Measurements from ENCODE around the gene PLEKHD1.

The PLEKHD1 gene

DNA sequence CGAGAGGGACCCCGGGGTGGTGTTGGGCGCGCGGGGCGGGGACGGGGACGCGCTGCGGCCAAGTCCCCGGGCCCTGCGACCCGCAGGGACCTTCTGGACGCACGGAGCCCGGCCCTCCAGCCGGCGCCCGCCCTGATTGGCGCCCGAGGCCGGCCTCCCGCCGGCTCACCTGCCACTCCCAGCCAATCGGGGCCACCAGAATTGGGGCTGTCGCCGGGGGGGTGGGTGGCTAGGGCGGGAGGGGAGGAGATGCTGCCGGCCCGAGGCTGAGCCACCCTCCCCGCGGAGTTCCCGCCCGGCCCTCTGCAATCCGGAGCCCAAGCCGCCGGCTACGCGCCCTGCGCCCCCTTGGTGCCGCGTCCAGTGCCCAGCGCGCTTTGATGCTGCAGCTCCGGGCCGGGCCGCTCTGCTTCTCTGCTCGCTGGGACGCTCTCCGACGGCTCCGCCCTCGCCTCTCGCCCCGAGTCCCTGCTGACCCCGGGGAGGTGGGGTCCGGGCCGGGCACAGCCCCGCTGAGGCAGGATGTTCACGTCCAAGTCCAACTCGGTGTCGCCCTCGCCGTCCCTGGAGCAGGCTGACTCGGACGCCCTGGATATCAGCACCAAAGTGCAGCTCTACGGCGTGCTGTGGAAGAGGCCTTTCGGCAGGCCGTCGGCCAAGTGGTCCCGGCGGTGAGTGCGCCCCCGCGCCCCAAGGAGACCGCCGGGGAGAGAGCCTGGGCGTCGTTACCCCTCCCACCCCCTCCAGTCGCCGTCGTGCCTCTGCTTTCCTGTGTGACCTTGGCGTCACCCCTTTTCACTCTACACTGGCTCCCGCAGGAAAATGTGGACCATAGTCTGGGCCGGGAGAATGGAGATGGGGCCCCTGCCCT is at the start of gene PLEKHD1:
TSS of gene PLEKHD1 (plus strand) at position 285 of the 871 bp plus-strand sequence. CDS start at position 523, 238 bp downstream.
- H3K4me3 ChIP-seq (replicated peaks; ENCODE audit: low read depth, low read length) = no peak within 1 kb of the TSS
- TF ChIP-seq, protein P1, sequence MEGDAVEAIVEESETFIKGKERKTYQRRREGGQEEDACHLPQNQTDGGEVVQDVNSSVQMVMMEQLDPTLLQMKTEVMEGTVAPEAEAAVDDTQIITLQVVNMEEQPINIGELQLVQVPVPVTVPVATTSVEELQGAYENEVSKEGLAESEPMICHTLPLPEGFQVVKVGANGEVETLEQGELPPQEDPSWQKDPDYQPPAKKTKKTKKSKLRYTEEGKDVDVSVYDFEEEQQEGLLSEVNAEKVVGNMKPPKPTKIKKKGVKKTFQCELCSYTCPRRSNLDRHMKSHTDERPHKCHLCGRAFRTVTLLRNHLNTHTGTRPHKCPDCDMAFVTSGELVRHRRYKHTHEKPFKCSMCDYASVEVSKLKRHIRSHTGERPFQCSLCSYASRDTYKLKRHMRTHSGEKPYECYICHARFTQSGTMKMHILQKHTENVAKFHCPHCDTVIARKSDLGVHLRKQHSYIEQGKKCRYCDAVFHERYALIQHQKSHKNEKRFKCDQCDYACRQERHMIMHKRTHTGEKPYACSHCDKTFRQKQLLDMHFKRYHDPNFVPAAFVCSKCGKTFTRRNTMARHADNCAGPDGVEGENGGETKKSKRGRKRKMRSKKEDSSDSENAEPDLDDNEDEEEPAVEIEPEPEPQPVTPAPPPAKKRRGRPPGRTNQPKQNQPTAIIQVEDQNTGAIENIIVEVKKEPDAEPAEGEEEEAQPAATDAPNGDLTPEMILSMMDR (IDR thresholded peaks at IDR 0.05; ENCODE audit: low read length, missing control alignments) = no peak
- DNase-seq (ENCODE audit: low read depth) = no peak

DNA sequence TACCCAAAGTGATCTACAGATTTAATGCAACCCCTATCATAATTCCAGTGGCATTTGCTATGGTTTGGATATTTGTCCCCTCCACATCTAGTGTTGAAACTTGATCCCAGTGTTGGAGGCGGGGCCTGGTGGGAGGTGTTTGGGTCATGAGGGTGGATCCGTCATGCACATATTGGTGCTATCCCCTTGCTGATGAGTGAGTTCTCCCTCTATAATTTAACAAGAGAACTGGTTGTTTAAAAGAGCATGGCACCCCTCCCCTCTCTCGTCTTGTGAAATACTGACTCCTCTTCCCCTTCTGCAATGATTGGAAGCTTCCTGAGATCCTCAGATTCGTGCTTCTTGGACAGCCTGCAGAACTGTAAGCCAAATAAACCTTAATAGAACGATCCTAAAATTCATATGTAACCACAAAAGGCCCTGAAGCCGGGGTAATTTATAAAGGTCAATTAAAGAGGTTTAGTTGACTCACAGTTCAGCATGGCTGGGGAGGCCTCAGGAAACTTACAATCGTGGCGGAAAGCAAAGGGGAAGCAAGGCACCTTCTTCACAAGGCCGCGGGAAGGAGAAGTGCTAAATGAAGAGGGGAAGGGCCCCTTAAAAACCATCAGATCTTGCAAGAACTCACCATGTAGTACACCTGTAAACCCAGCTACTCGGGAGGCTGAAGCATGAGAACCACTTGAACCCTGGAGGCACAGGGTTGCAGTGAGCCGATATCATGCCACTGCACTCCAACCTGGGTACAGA is 44.8 kb upstream of the PLEKHD1 start:
- no peak for DNase-seq (ENCODE audit: low read depth)
- TF ChIP-seq, protein P1 (IDR thresholded peaks at IDR 0.05; ENCODE audit: low read length, missing control alignments) = no peak

DNA sequence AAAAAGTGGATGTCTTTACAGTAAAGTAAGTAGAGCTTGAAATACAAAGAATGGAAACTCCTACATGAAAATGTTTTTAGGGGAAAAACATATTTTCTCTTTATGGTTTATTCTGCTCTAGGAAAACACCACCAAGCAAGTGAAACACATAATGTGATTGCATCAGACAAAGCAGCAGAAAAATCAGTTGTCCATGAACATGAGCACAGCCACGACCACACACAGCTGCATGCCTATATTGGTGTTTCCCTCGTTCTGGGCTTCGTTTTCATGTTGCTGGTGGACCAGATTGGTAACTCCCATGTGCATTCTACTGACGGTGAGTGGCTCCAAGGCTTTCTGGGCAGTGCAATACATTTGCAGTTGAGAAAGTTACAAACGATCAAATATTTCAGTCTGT is 42.6 kb upstream of the PLEKHD1 start:
- TF ChIP-seq, protein P1 (IDR thresholded peaks at IDR 0.05; ENCODE audit: low read length, missing control alignments) = no peak
- no peak for DNase-seq (ENCODE audit: low read depth)

More for the DNA sequence above, 44.8 kb upstream of the PLEKHD1 start:
- no peak overlapping the region for H3K4me3 ChIP-seq (replicated peaks; ENCODE audit: low read depth, low read length)

DNA sequence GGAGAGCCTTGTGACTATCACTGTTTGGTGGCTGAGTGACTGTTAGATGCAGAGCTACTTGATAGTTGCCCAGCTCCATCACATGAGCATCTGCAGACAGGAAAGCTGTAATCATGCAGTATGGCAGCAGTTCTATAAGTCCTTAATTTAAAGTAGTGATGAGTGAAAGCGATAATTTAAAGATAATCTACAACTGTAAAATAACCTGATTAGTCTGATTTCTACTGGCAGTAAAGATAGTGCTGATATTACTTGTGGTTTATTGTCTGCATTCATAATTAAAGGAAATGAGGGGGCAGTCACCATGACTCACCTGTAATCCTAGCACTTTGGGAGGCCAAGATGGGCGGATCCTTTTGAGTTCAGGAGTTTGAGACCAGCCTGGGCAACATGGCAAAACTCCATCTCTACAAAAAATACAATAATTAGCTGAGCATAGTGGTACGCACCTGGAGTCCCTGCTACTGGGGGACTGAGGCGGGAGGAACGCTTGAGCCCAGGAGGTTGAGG is 41.2 kb upstream of the PLEKHD1 start:
- TF ChIP-seq, protein P1 (IDR thresholded peaks at IDR 0.05; ENCODE audit: low read length, missing control alignments) = no peak
- H3K4me3 ChIP-seq (replicated peaks; ENCODE audit: low read depth, low read length) = no peak overlapping the region
- no peak for DNase-seq (ENCODE audit: low read depth)

More for the DNA sequence above, 42.6 kb upstream of the PLEKHD1 start:
- H3K4me3 ChIP-seq (replicated peaks; ENCODE audit: low read depth, low read length) = no peak overlapping the region

DNA sequence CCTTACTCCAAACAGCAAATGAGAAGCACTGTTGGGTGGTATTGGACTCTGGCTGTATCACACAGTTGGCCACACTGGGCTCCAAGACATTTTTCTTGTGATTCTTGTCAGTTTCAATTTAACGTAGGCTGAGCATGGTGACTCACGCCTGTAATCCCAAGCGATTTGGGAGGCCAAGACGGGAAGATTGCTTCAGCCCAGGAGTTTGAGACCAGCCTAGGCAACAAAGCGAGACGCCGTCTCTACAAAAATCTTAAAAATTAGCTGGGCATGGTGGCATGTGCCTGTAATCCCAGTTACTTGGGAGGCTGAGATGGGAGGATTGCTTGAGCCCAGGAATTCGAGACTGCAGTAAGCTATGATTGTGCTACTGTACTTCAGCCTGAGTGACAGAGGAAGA is 35.3 kb upstream of the PLEKHD1 start:
- DNase-seq (ENCODE audit: low read depth) = no peak
- TF ChIP-seq, protein P1 (IDR thresholded peaks at IDR 0.05; ENCODE audit: low read length, missing control alignments) = no peak

DNA sequence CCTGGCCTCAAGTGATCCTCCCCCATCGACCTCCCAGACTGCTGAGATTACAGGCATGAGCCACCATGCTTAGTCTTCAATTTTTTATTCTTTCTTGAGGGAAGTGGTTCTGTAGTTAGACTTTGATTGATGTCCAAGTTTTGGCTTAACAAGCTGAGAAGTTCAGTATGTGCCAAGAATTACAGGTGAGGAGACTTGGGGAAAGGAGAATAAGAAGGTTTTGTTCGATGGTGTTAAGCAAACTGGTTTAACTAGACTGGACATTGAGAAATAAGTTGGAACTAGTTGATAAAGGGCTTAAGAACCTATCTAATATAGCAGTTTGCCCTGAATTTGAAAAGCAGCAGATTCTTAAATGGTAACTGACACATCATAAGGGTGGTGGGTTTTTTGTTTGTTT is 32.6 kb upstream of the PLEKHD1 start:
- TF ChIP-seq, protein P1 (IDR thresholded peaks at IDR 0.05; ENCODE audit: low read length, missing control alignments) = no peak
- no peak overlapping the region for H3K4me3 ChIP-seq (replicated peaks; ENCODE audit: low read depth, low read length)
- DNase-seq (ENCODE audit: low read depth) = no peak

More for the DNA sequence above, 35.3 kb upstream of the PLEKHD1 start:
- H3K4me3 ChIP-seq (replicated peaks; ENCODE audit: low read depth, low read length) = no peak overlapping the region

Measured in fibroblast of pulmonary artery (primary cell).